ENCODE results near the gene PLEKHM2.

DNA sequence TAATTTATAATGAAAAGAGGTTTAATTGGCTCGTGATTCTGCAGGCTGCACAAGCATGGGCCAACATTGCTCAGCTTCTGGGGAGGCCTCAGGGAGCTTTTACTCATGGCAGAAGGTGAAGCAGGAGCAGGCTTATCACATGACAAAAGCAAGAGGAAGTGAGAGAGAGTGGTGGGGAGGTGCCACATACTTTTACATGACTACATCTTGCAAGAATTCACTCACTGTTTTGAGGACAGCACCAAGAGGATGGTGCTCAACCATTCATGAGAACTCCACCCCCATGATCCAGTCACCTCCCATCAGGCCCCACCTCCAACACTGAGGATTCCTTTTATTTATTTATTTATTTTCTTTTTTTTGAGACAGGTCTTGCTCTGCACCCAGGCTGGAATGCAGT is 5.5 kb upstream of the PLEKHM2 start:
- TF ChIP-seq, protein P1, sequence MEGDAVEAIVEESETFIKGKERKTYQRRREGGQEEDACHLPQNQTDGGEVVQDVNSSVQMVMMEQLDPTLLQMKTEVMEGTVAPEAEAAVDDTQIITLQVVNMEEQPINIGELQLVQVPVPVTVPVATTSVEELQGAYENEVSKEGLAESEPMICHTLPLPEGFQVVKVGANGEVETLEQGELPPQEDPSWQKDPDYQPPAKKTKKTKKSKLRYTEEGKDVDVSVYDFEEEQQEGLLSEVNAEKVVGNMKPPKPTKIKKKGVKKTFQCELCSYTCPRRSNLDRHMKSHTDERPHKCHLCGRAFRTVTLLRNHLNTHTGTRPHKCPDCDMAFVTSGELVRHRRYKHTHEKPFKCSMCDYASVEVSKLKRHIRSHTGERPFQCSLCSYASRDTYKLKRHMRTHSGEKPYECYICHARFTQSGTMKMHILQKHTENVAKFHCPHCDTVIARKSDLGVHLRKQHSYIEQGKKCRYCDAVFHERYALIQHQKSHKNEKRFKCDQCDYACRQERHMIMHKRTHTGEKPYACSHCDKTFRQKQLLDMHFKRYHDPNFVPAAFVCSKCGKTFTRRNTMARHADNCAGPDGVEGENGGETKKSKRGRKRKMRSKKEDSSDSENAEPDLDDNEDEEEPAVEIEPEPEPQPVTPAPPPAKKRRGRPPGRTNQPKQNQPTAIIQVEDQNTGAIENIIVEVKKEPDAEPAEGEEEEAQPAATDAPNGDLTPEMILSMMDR (conservative IDR thresholded peaks at IDR 0.05; ENCODE audit: low read length): no peak
- TF ChIP-seq EZH2phosphoT487 (IDR thresholded peaks at IDR 0.05; ENCODE audit: borderline replicate concordance, low read depth, low read length): no peak

Data from OCI-LY7 (cell line).